GM12874 (cell line): ENCODE data around the gene MAP4.

ENCODE experiments used
- CTCF ChIP-seq: IDR thresholded peaks from 2 replicates; pipeline ENCODE4 v1.5.1; 2011; ENCODE audit warnings: low read depth, mild to moderate bottlenecking, control low read depth, low read length, moderate library complexity; ENCODE audit not compliant: insufficient read depth

Gene MAP4

GRCh38 chr3:47890126-47890827 is 125.9 kb downstream of the MAP4 start:
- no peak for TF ChIP-seq CTCF

DNA sequence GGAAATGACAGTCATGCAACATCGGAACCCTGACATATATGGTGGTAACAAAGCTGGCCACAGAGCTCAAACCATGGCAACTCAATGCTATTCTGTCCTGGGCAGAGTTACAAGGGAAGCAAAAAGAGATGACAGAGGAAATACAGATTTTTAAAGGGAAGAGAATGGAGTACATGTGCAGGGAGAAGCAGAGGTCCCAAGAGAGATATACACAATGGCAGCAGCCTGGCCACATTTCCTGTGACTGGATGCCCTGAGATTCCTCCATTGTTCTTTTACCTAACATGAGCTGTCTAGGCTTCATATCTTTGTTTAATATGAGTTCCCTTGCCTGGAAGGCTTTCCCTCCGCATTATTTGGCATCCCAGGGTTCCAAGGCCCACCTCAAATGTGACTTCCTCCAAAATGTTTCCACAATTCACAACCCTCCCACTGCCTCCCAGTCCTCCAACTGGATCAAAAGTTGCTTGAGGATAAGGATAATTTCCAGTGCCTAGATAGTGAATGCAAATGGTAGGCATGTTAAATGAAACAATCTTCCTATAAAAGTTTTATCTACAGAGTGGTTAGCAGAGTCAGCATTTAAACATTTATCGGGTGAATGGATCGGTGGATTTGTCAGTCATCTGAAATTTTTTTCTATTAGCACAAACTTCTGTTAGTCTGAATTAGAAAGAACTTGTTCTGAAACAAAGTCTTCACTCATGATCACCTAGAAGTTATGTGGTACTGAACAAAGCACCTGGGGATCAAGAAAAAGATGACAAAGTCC is 127.0 kb downstream of the MAP4 start:
- no peak for TF ChIP-seq CTCF

GRCh38 chr3:47885168-47885567 is 131.0 kb downstream of the MAP4 start:
- no peak for TF ChIP-seq CTCF

GRCh38 chr3:47884603-47885002 is 131.6 kb downstream of the MAP4 start:
- no peak for TF ChIP-seq CTCF

GRCh38 chr3:47882338-47882737 is 133.9 kb downstream of the MAP4 start:
- no peak for TF ChIP-seq CTCF

DNA sequence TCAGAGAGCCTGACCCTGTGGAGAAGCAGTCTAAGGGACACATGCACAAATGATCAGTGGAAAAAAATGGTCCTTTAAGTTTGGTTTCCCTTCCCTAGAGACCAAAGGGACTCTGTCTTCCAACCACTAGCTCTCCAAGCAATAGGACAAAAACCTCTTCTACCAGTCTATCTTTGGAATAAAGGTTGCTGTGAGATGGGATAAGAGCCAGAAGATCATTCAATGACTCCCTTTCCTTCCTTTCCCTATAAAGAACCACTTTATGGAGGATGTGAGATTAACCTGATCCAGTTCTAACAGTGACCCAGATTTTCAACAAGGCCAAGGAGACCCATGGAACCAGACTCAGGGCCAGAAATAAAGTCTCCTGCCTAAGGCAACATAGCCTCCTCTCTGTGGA is 138.5 kb downstream of the MAP4 start:
- no peak for TF ChIP-seq CTCF

GRCh38 chr3:47877290-47877689 is 138.9 kb downstream of the MAP4 start:
- TF ChIP-seq CTCF: no peak
